Measurements from ENCODE around the gene SETBP1. TPM values are rescaled to one million over a fixed set of nuclear protein-coding genes. Genes with fewer than 3 reads are reported as not detected.

The SETBP1 gene
- total RNA-seq, 1 donor from 2014 or later = 29.4 TPM

DNA sequence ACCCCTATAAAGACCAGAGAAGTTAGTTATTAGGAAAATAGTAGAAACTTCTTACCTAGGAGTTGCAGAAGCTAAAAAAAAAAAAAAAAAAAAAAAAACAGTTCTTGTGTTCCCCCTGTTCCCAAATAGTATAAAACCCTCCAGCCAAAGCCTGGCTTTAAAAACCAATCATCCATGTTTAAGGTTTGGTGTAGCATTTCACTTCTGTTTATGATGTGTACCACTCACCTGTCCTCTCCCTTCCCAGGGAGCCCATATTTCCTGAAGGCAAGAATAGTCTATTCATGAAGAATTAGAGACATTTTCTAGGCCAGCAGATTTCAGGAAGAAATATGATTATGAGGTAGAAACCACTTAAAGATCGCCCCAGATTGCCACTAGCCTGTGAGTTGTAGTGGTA lies 273.6 kb downstream of the SETBP1 start:
- intact Hi-C loops (cut with micrococcal nuclease) = no loop called here

DNA sequence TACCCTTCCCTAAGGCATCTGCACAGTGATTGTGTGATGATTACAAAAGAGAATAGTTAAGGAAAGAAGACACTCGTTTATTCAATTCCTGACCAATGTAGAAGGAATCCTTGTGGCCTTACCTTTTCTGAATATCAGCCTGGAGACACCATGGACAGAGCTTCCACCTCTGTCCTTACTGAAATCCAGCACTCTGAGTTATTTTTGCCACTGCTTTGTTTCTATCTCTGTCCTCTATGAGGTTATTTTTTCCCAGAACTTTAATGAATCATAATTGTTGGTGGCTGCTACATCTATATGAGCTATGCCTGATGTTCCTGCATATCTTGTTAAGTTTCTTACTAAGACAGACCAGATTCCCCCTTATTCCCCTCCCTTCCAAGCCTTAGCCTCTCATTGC lies 275.1 kb downstream of the SETBP1 start:
- intact Hi-C loops (cut with micrococcal nuclease) = no loop called here

DNA sequence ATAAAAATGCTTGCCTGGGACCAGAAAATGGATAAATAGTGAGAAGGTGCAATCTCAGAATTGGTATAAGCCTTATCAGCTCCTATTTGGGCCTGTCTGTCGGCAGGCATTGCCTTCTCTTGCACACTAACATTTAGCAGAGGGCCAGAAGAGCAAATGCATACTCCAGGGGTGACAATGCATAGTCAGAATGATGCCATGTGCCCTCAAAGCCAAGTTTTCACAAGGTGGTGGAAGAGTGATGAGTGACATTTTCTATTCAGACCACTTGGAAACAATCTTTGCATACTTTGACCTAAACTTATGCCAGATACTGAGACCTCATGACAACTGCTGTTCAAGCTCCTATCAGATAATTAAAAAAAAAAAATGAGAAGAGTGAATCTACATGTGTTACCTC lies 276.3 kb downstream of the SETBP1 start:
- intact Hi-C loops (cut with micrococcal nuclease) = no loop called here

GRCh38 chr18:44957461-44957860 lies 276.8 kb downstream of the SETBP1 start:
- intact Hi-C loops (cut with micrococcal nuclease) = no loop called here

DNA sequence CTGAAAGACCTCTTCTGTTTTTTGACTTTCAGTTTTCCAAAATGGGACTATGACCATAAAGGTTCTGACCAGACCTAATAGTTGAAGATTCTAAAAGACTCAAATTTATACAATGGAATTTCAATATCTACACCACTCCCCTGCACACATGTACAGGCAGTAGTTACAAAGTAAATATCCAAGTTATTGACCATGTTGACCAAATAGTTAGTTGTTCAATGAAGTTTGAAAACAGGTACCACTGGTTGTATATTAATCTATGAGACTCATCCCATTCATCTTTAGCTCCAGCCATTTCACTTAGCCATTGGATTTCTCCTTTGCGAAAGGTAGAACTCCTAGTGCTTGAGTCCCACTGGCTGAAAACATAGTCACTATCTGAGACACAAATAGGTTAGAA lies 277.4 kb downstream of the SETBP1 start:
- intact Hi-C loops (cut with micrococcal nuclease) = no loop called here

DNA sequence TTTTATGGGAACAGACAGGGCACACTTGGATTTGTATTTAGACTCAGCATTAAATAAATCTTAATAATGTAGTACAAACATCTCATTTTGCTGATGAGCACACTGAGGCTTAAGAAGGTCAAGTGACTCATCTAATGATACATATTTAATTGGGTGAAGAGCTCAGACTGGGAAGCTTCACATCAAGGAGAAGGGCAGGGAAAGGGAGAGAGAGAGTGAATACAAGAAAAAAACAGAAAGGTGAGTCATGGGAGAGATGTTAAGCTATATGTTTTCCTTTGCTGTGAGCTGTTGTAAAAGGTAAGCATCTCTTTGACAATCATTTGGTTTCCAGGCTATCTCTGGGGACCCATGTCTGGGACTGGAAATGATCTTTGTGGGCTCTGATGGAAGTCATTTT lies 277.8 kb downstream of the SETBP1 start:
- intact Hi-C loops (cut with micrococcal nuclease) = no loop called here

DNA sequence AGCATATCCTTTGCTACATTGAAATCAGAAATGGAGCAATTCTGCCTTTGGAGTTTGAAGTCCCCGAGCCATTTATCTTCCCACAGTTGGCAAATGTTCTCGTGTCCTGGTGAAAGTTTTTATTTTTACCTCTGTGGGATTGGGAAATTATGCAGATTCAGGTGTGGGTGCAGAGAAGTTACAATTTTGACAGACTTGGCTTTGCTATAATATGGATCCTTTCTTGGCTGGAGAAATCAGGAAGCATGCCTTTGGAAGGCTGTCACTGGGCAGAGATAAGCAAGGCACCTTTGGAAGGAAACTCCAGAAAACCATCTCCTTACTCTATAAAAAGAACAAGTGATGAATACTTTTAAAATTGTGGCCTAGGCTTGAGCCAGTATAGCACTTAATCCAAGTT lies 278.3 kb downstream of the SETBP1 start:
- intact Hi-C loops (cut with micrococcal nuclease) = no loop called here

- intact Hi-C loops (cut with micrococcal nuclease) = no loop called here
Measured at GRCh38 chr18:44960580-44960979, 279.9 kb downstream of the SETBP1 start.

DNA sequence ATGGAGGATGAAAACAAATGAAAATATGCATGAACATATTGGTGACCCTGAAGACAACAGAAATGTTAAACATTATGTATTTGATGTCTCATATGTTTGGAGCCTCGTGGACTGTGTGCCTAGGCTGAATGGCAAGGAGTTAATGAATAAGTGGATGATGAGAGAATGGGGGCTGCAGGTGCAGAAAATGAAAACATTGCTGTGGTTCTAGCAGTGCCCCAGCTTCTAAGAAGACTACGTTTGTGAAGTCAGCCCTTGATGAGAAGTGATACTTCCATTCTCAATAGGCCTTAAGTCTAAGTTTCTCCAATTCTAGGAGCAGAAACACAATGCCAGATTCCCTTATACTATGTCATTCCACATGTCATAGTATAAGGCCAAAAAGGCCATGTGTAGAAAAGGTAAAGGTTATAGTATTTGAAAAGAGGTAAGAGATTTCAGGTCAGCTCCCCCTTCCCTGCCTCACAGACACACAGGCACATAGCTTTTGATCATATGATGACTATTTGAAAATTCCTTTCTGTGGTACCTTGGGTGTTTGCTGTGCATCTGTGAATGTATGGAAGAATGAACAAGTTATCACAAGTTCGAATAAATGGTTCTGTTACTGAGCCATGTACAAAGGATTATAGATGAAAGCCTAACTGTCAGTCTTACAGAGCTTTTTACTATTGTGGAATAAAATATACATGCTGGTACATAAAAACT lies 280.8 kb downstream of the SETBP1 start:
- intact Hi-C loops (cut with micrococcal nuclease) = no loop called here

DNA sequence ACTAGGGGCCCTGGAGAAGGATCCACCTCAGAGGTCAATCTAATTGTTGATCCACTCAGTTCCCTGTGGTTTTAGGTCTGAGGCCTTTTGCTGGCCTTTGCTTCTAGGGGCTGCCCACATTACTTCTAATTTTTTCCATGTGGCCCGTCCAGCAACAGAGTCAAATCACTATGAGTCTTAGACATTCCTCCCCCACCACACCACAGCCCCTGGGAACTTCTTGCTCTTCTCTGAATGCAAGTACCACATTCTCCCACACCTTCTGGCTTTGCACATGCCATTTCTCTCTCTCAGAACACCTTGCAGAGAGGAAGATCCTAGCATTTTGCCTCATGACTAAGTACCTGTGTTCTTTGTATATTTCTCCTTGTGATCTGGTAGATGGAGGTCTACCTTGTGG lies 286.9 kb downstream of the SETBP1 start:
- intact Hi-C loops (cut with micrococcal nuclease) = no loop called here

DNA sequence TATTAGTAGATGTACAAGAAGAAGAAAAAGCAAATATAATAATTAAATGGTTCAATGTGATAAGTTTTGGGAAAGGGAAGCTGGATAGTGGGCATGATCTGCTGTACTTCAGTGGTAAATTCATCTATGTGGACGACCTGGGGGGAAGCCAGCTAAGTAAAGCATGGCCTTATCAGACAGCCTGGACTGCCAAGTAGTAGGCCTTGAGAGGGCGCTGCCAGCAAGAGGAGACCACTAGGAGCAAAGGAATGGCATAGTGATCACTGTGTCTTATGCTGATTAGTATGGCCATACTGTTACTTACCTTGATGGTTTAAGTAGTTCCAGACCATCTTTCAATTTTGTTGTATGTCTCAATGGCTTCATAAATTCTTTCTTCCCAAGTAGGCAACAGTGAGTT lies 287.6 kb downstream of the SETBP1 start:
- intact Hi-C loops (cut with micrococcal nuclease) = no loop called here

GRCh38 chr18:44969214-44969795 lies 288.6 kb downstream of the SETBP1 start:
- intact Hi-C loops (cut with micrococcal nuclease) = no loop called here

DNA sequence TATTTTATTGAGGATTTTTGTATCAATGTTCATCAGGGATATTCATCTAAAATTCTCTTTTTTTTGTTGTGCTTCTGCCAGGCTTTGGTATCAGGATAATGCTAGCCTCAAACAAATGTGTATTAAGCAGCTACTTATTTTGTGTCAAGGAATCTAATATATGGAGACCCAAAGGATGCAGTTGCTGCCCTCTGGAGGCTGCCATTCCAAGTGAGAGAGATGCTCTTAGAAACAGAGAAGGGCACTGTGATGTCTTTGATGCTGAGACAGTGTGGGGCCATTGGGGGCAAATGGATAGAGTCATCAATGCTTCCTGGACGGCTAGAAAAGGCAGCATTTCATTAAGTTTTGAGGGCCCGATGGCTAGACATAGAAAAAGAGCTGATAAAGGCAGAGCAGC lies 292.6 kb downstream of the SETBP1 start:
- intact Hi-C loops (cut with micrococcal nuclease) = loop anchor here (1.0 to 2.0 kb wide), 2 partner anchors 294 to 394 kb away; no protein-coding TSS in a partner anchor

DNA sequence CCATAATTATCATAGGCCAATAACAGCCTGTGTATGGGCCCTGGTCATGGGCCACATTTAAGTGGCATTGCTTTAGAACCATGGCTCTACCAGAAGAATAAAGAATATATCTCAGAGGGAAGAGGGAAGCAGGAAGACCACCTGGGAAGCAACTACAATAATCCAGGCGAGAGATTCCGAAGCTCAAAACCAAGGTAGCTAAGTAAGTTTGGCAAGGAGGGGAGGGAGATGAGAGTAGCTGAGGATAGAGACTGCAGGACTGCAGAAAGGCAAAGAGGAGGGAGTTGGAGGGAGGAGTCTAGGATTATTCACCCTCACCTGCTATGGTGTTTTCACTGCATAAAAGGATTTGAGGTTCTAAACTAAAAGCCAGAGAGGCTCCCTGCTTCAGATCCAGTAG lies 293.5 kb downstream of the SETBP1 start:
- intact Hi-C loops (cut with micrococcal nuclease) = no loop called here

DNA sequence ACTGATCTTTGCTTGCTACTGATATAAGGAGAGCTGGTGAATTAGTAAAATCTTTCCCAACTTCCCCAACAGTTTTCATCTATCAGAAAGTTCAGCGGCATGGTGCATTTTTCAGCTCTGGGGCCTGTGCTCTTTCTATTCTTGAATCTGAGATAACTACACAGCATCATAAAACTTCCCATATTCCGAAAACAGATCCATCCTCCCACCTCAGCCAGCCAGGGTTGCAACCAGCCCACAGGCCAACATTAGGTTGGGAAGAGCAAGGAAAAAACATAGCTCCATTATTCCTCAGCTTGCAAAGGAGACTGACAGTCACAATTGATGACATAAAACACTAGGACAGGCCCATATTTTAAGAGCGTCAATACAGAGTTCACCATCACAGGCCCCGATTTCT lies 297.2 kb downstream of the SETBP1 start:
- intact Hi-C loops (cut with micrococcal nuclease) = no loop called here

DNA sequence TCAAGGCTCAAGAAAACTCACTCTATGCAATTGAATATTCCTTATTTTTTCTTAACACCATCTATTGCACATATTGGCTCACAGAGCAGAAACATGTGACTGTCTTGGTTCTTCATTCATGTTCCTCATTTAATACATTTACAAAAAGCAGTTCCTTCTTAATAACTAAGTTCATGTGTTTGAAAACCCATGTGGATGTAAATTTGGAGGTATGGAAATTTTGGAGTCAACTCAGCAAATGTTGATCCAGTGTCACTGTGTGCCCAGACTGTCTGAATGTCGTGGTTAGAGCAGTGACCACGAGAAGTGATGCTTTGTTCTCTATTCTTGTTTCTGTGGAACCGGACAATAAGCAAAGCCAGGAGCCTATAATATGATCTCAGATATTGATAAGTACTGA lies 299.1 kb downstream of the SETBP1 start:
- intact Hi-C loops (cut with micrococcal nuclease) = no loop called here

- intact Hi-C loops (cut with micrococcal nuclease) = no loop called here
Measured at GRCh38 chr18:44981121-44981520, 300.4 kb downstream of the SETBP1 start.

- intact Hi-C loops (cut with micrococcal nuclease) = no loop called here
Measured at GRCh38 chr18:44986933-44987332, 306.2 kb downstream of the SETBP1 start.

DNA sequence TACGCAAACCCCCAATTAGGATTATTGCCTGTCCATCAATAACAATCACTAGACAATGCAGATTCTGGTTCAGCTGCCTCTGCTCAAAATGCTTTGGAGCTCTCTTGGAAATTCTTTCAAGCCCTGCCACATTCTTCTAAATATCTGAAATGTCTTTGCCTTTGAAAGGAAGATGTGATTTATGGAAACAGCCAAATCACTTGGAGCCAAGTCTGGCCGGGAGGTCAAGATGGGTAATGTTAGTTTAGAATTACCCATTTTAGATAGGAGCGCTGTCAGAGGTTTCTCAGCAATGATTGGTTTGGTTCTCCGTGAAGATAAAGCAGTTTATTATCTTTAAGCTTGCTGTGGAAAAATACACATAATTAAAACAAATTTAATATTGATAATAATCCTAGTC lies 306.7 kb downstream of the SETBP1 start:
- intact Hi-C loops (cut with micrococcal nuclease) = no loop called here

- intact Hi-C loops (cut with micrococcal nuclease) = no loop called here
Measured at GRCh38 chr18:44988821-44989587, 308.3 kb downstream of the SETBP1 start.

GRCh38 chr18:44996261-44996660 lies 315.6 kb downstream of the SETBP1 start:
- intact Hi-C loops (cut with micrococcal nuclease) = no loop called here

GRCh38 chr18:44997174-44997573 lies 316.5 kb downstream of the SETBP1 start:
- intact Hi-C loops (cut with micrococcal nuclease) = no loop called here

DNA sequence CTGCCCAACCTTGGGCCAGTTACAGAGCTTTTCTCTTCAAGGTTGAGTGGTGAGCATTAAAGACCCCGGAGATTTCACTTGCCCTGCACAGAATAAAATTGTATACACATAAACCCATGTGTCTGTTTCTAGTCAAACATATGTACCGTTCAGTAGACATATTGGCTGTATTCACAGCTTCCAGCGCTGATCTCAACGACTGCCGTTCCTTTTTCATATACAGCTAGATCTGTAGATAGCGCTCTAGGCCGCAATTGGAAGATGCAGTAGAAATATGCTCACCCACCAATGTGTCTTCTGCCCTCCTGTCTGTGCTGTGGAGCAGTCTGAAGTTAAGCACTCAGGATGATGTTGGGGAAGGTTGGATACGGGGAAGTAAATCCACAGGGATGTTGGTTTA lies 317.7 kb downstream of the SETBP1 start:
- intact Hi-C loops (cut with micrococcal nuclease) = no loop called here

Measured in T-helper 1 cell treated with Interleukin-12 subunit alpha and Interleukin-12 subunit beta and Interleukin-4 antibody, amounts not matched to agents 30 ng/mL and 1 ng/mL, for 36 hours (primary cell).